ENCODE measurements around the gene PAK1.

GRCh38 chr11:77303328-77303727, 170.6 kb downstream of the PAK1 start:
- TF ChIP-seq CTCF (conservative IDR thresholded peaks at IDR 0.05; ENCODE audit: low read depth, low read length) = no peak
- TF ChIP-seq EZH2 (IDR thresholded peaks at IDR 0.05; ENCODE audit: low read length, unreplicated experiment) = no peak
- TF ChIP-seq EZH2phosphoT487 (IDR thresholded peaks at IDR 0.05; ENCODE audit: borderline replicate concordance, low read length) = no peak
